ENCODE results near the gene C2orf42. TPM values are rescaled to one million over a fixed set of nuclear protein-coding genes. Genes with fewer than 3 reads are reported as not detected.

C2orf42 gene
- total RNA-seq, 2 donors from 2014 or later, result 12.3 to 16.5 TPM

GRCh38 chr2:70124983-70125480 lies 65.8 kb downstream of the C2orf42 start:
- peak overlapping the region; percentile 87 for H3K4me3 Mint-ChIP-seq
- H3K4me1 ChIP-seq (ENCODE audit: control insufficient read depth, insufficient read depth, low read length), result peaks cover 10% of the 10 kb centered on the region

DNA sequence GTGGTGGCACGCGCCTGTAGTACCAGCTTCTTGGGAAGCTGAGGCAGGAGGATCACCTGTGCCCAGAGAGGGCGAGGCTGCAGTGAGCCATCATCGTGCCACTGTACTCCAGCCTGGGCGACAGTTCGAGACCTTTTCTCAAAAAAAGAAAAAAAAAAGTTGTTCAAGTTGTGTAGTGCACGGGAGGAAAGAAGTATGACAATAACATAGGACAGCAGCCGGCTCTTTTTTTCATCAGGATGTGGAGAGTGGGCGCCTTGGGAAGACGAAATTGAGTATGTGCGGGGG lies 67.0 kb downstream of the C2orf42 start:
- Mint-ChIP-seq H3K4me1 (peaks cover 40% of the 10 kb centered on the region), H3K4me3 (peak overlapping the region; percentile 87), H3K27me3 (ENCODE audit: insufficient read depth) (no peaks in the 10 kb centered on the region), H3K27ac (peak overlapping the region; percentile 99), H3K9me3 (no peaks in the 10 kb centered on the region), H3K36me3 (ENCODE audit: low read depth) (no peaks in the 10 kb centered on the region)
- TF ChIP-seq, protein P1, sequence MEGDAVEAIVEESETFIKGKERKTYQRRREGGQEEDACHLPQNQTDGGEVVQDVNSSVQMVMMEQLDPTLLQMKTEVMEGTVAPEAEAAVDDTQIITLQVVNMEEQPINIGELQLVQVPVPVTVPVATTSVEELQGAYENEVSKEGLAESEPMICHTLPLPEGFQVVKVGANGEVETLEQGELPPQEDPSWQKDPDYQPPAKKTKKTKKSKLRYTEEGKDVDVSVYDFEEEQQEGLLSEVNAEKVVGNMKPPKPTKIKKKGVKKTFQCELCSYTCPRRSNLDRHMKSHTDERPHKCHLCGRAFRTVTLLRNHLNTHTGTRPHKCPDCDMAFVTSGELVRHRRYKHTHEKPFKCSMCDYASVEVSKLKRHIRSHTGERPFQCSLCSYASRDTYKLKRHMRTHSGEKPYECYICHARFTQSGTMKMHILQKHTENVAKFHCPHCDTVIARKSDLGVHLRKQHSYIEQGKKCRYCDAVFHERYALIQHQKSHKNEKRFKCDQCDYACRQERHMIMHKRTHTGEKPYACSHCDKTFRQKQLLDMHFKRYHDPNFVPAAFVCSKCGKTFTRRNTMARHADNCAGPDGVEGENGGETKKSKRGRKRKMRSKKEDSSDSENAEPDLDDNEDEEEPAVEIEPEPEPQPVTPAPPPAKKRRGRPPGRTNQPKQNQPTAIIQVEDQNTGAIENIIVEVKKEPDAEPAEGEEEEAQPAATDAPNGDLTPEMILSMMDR (conservative IDR thresholded peaks at IDR 0.05), result no peak
- Histone ChIP-seq H3K27ac (ENCODE audit: low read depth, low read length) (peak overlapping the region; percentile 100), H3K4me3 (ENCODE audit: low read length) (peak overlapping the region; percentile 87), H3K9ac (ENCODE audit: extremely low read depth, low read length, poor library complexity, severe bottlenecking) (peak overlapping the region; percentile 92), H3K36me3 (ENCODE audit: control insufficient read depth, insufficient read depth, low read length) (no peaks in the 10 kb centered on the region), H3K9me3 (ENCODE audit: control insufficient read depth, low read length) (no peaks in the 10 kb centered on the region), H3K27me3 (ENCODE audit: control insufficient read depth, insufficient read depth, low read length, poor library complexity, severe bottlenecking) (no peaks in the 10 kb centered on the region), H3K4me1 (ENCODE audit: control insufficient read depth, insufficient read depth, low read length) (peaks cover 10% of the 10 kb centered on the region)
- 28% methylated on average over 8 to 11 of the region's 11 CpGs for WGBS, 2 experiments (ENCODE audit: insufficient coverage in 1 of 2, insufficient read length in 1 of 2)
- no peak for DNase-seq

More at GRCh38 chr2:70124983-70125480, 65.8 kb downstream of the C2orf42 start:
- Histone ChIP-seq H3K4me3 (ENCODE audit: low read length) (peak overlapping the region; percentile 87), H3K9ac (ENCODE audit: extremely low read depth, low read length, poor library complexity, severe bottlenecking) (peak overlapping the region; percentile 92), H3K27ac (ENCODE audit: low read depth, low read length) (peak overlapping the region; percentile 100), H3K27me3 (ENCODE audit: control insufficient read depth, insufficient read depth, low read length, poor library complexity, severe bottlenecking) (no peaks in the 10 kb centered on the region), H3K36me3 (ENCODE audit: control insufficient read depth, insufficient read depth, low read length) (no peaks in the 10 kb centered on the region), H3K9me3 (ENCODE audit: control insufficient read depth, low read length) (no peaks in the 10 kb centered on the region)
- no peaks in the 10 kb centered on the region for H3K27me3 Mint-ChIP-seq (ENCODE audit: insufficient read depth)
- TF ChIP-seq, protein P1 (conservative IDR thresholded peaks at IDR 0.05), result no peak
- H3K36me3 Mint-ChIP-seq (ENCODE audit: low read depth), result no peaks in the 10 kb centered on the region
- no peaks in the 10 kb centered on the region for H3K9me3 Mint-ChIP-seq
- H3K27ac Mint-ChIP-seq, result peak overlapping the region; percentile 99
- DNase-seq, result peak; percentile 79
- 11 to 12% methylated on average over 5 to 36 of the region's 36 CpGs for WGBS, 2 experiments (ENCODE audit: insufficient coverage in 1 of 2, insufficient read length in 1 of 2)
- H3K4me1 Mint-ChIP-seq, result peaks cover 33% of the 10 kb centered on the region

DNA sequence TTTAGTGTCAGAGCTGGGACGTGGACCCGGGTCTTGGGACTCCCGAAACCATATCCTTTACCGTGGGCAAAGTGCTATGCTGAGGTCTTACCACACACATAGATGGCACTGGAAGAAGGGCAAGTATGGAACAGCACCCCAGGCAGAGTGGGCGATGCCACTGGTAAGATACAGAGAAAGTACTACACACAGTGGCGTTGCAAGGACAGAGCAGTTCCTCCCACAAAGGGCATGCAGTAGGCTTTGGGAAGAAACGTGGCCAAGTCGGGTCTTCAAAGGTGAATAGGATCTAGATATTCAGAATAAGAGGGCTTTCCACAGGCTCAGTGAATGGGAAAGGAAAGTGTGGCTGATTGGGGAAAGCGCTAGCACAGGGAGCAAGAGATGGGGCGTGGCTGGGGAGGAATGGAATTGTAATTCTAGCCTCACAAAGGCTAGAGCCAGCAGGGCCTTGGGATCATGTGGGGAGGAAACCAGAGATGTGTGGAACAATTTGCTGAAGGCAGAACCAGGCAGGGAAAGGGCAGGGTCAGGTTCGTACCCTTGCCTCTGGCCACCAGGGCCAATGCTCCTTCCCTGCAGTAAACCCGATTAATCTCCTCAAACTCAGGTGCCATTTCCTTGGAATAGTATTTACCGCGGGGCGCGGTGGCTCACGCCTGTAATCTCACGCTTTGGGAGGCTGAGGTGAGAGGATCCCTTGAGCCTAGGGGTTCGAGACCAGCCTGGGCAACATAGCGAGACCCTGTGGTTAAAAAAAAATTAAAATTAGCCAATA lies 67.6 kb downstream of the C2orf42 start:
- TF ChIP-seq, protein P1 (conservative IDR thresholded peaks at IDR 0.05), result peak; percentile 35
- 40 to 42% methylated on average over 19 to 20 of the region's 20 CpGs for WGBS, 2 experiments (ENCODE audit: insufficient coverage in 1 of 2, insufficient read length in 1 of 2)

More for the DNA sequence above, 67.6 kb downstream of the C2orf42 start:
- no peaks in the 10 kb centered on the region for H3K9me3 ChIP-seq (ENCODE audit: control insufficient read depth, low read length)
- H3K4me1 ChIP-seq (ENCODE audit: control insufficient read depth, insufficient read depth, low read length), result peaks cover 10% of the 10 kb centered on the region
- peaks cover 41% of the 10 kb centered on the region for H3K4me1 Mint-ChIP-seq
- DNase-seq, result peak; percentile 94
- H3K27ac ChIP-seq (ENCODE audit: low read depth, low read length), result peak overlapping the region; percentile 100
- peak overlapping the region; percentile 87 for H3K4me3 ChIP-seq (ENCODE audit: low read length)
- peak overlapping the region; percentile 99 for H3K27ac Mint-ChIP-seq
- no peaks in the 10 kb centered on the region for H3K9me3 Mint-ChIP-seq
- H3K27me3 Mint-ChIP-seq (ENCODE audit: insufficient read depth), result no peaks in the 10 kb centered on the region
- peak overlapping the region; percentile 92 for H3K9ac ChIP-seq (ENCODE audit: extremely low read depth, low read length, poor library complexity, severe bottlenecking)
- no peaks in the 10 kb centered on the region for H3K36me3 ChIP-seq (ENCODE audit: control insufficient read depth, insufficient read depth, low read length)
- H3K36me3 Mint-ChIP-seq (ENCODE audit: low read depth), result no peaks in the 10 kb centered on the region
- H3K27me3 ChIP-seq (ENCODE audit: control insufficient read depth, insufficient read depth, low read length, poor library complexity, severe bottlenecking), result no peaks in the 10 kb centered on the region
- H3K4me3 Mint-ChIP-seq, result peak overlapping the region; percentile 87
